ENCODE data around the gene SLC12A7.

SLC12A7 gene

GRCh38 chr5:1011741-1012312 lies 100.0 kb downstream of the SLC12A7 start:
- TF ChIP-seq CTCF (conservative IDR thresholded peaks at IDR 0.05), result no peak
- H3K27ac ChIP-seq, result no peak overlapping the region

GRCh38 chr5:1011226-1011631 lies 100.6 kb downstream of the SLC12A7 start:
- H3K27ac ChIP-seq, result no peak overlapping the region
- peak; percentile 88 for TF ChIP-seq CTCF (conservative IDR thresholded peaks at IDR 0.05)

- no peak overlapping the region for H3K27ac ChIP-seq
- TF ChIP-seq CTCF (conservative IDR thresholded peaks at IDR 0.05), result no peak
Observed at GRCh38 chr5:1010641-1011046, 101.2 kb downstream of the SLC12A7 start.

- TF ChIP-seq CTCF (conservative IDR thresholded peaks at IDR 0.05), result peak; percentile 58
- no peak overlapping the region for H3K27ac ChIP-seq
Observed at GRCh38 chr5:1010181-1010510, 101.7 kb downstream of the SLC12A7 start.

GRCh38 chr5:1009359-1010180 lies 102.3 kb downstream of the SLC12A7 start:
- no peak for TF ChIP-seq CTCF (conservative IDR thresholded peaks at IDR 0.05)
- H3K27ac ChIP-seq, result peak overlapping the region; percentile 37; the same call in 1 of the 2 replicates

GRCh38 chr5:1008451-1009358 lies 103.2 kb downstream of the SLC12A7 start, which contains the start of gene NKD2:
Gene NKD2 (plus strand): TSS chr5:1008802. CDS start chr5:1009058, 256 bp downstream.
- peak within 1 kb of the TSS; percentile 37; the same call in 1 of the 2 replicates for H3K27ac ChIP-seq

More at GRCh38 chr5:1008451-1009358, 103.2 kb downstream of the SLC12A7 start, which contains the start of gene NKD2:
- TF ChIP-seq CTCF (conservative IDR thresholded peaks at IDR 0.05), result peak; percentile 92

Data from VCaP (cell line).